Measurements from ENCODE around the gene RPL34.

The RPL34 gene

DNA sequence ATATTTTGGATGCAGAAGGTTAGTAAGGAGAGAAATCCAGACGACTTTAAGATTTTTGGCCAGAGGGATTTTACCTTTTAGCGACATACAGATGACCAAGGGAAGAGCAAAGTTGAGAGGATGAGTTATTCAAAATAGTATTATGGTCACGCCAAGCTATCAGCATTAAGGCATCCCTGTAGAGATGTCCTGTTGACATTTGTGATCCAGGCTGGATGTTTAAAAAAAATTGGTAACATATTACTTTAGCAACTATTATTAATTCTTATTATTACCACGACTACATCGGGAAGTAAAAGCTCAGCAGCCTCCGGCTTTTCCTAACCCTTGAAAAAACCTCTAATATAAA, 29.5 kb downstream of the RPL34 start:
- peaks cover 6 to 16% of the 10 kb centered on the region in 2 donors for H3K4me1 ChIP-seq (ENCODE audit: control insufficient read depth in 2 of 2, insufficient read depth in 2 of 2, low read length in 2 of 2)
- no peaks in the 10 kb centered on the region for H3K27me3 ChIP-seq (ENCODE audit: control insufficient read depth in 2 of 2, insufficient read depth in 2 of 2, low read length in 2 of 2)
- H3K27ac ChIP-seq (ENCODE audit: low read depth in 2 of 2, low read length in 2 of 2), result no peak overlapping the region
- H3K9ac ChIP-seq (ENCODE audit: low read depth in 1 of 2, low read length in 2 of 2), result no peak overlapping the region
- H3K36me3 ChIP-seq (ENCODE audit: control insufficient read depth in 2 of 2, insufficient read depth in 2 of 2, low read length in 2 of 2), result peaks cover 0 to 4% of the 10 kb centered on the region in 2 donors
- H3K9me3 ChIP-seq (ENCODE audit: control insufficient read depth in 2 of 2, low read length in 2 of 2), result no peaks in the 10 kb centered on the region
- H3K4me3 ChIP-seq (ENCODE audit: low read length in 2 of 2), result peak overlapping the region; percentile 44 to 98

DNA sequence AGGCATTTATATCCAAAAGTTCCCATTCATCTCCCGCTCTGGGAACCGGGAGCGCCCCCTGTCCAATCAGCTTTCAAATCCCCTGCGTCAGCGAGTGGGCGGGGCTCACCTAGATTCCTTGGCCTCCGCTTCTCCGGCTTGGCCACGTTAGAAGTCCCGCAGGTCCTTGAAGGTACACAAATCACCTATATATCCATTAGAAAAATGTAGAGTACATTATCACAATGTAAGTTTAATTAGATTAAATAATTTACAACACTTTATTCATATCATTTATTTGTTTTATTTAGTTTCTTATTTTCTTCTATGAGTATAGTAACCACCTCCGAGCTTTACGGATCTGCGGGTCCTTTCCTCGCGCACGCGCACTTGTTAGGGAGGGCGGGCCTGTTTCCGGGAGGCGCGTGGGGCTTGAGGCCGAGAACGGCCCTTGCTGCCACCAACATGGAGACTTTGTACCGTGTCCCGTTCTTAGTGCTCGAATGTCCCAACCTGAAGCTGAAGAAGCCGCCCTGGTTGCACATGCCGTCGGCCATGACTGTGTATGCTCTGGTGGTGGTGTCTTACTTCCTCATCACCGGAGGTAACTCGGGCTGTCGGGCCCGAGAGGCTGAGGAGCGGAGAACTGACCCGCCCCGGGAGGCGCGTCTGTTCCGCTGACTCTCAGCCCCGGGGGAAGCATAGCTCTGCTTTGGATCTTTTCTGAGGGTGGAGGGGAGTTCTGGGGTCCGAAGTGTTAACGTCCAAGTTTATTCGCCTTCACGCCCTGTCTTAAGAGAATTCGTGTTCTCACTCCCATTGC, 30.0 kb downstream of the RPL34 start, which contains the start of gene OSTC:
TSS of gene OSTC (plus strand) at position 388 of the 802 bp plus-strand sequence. CDS start at position 445, 57 bp downstream.
- peak within 1 kb of the TSS; percentile 82 to 87 for H3K9ac ChIP-seq (ENCODE audit: low read depth in 1 of 2, low read length in 2 of 2)
- no peaks in the 10 kb centered on the region for H3K27me3 ChIP-seq (ENCODE audit: control insufficient read depth in 2 of 2, insufficient read depth in 2 of 2, low read length in 2 of 2)
- H3K4me1 ChIP-seq (ENCODE audit: control insufficient read depth in 2 of 2, insufficient read depth in 2 of 2, low read length in 2 of 2), result peaks cover 6 to 16% of the 10 kb centered on the region in 2 donors
- peak within 1 kb of the TSS; percentile 81 to 85 for H3K27ac ChIP-seq (ENCODE audit: low read depth in 2 of 2, low read length in 2 of 2)
- no peaks in the 10 kb centered on the region for H3K9me3 ChIP-seq (ENCODE audit: control insufficient read depth in 2 of 2, low read length in 2 of 2)
- peak within 1 kb of the TSS; percentile 85 to 98 for H3K4me3 ChIP-seq (ENCODE audit: low read length in 2 of 2)
- H3K36me3 ChIP-seq (ENCODE audit: control insufficient read depth in 2 of 2, insufficient read depth in 2 of 2, low read length in 2 of 2), result peaks cover 0 to 4% of the 10 kb centered on the region in 2 donors

DNA sequence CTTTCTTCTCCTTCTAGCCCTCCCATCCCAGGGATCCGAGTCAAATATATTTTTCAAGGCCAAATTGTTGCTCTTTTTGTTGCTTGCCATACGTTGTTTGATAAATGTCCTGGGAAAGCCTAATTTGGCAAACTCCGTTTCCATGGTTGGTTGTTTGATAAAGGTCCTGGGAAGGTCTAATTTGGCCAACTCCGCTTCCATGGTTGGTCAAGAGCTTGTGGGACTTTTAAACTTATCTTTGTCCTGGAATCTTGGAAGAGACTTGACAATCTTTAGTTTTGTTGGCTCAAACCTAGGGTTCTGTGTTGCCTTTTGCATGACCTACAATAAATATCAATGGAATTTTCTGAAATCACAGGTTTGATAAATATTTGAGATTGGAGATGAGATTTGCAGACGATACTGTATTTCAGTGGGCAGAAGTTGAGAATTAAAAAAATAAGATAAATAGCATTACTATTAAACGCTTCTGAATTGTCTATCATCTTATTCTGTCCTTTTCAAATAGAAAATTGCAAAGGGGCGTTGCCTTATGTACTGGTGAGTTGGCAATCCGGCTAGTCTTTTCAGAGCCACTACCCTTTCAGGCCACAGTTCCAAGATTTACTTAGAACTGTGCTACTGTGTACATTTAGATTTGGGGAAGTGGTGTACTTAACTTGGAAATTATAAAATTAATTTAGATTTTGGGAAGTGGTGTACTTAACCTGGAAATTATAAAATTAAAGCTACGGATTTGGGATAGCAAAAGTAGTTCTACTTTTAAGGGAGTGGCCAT, 30.8 kb downstream of the RPL34 start:
- Histone ChIP-seq H3K36me3 (ENCODE audit: control insufficient read depth in 2 of 2, insufficient read depth in 2 of 2, low read length in 2 of 2) (peaks cover 3 to 8% of the 10 kb centered on the region in 2 donors), H3K4me1 (ENCODE audit: control insufficient read depth in 2 of 2, insufficient read depth in 2 of 2, low read length in 2 of 2) (peaks cover 6 to 16% of the 10 kb centered on the region in 2 donors), H3K9me3 (ENCODE audit: control insufficient read depth in 2 of 2, low read length in 2 of 2) (no peaks in the 10 kb centered on the region), H3K27ac (ENCODE audit: low read depth in 2 of 2, low read length in 2 of 2) (peak overlapping the region; percentile 81 to 85), H3K9ac (ENCODE audit: low read depth in 1 of 2, low read length in 2 of 2) (peak overlapping the region; percentile 82 to 87), H3K27me3 (ENCODE audit: control insufficient read depth in 2 of 2, insufficient read depth in 2 of 2, low read length in 2 of 2) (no peaks in the 10 kb centered on the region), H3K4me3 (ENCODE audit: low read length in 2 of 2) (peak overlapping the region; percentile 85 to 98)

DNA sequence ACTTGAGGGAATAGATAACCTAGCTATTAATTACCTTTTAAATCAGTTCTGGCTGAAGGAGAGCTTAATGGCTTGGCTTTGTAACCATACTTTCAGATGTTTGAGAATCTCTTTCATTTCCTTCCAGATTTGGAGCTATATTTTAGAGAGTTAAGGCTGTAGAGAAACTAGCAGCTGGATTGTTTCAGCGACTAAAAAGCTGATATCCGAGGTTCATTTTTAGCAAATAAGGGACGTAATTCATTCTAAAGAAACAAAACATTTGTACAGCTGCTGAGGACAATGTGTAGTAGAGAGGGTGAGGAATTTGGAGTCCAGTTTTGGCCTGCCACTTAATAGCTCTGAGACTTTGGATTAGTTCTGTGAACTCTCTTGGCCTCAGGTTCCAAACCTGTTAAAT, 42.3 kb downstream of the RPL34 start:
- Histone ChIP-seq H3K4me1 (ENCODE audit: control insufficient read depth in 2 of 2, insufficient read depth in 2 of 2, low read length in 2 of 2) (no peaks in the 10 kb centered on the region), H3K9ac (ENCODE audit: low read depth in 1 of 2, low read length in 2 of 2) (no peak overlapping the region), H3K27ac (ENCODE audit: low read depth in 2 of 2, low read length in 2 of 2) (no peak overlapping the region), H3K36me3 (ENCODE audit: control insufficient read depth in 2 of 2, insufficient read depth in 2 of 2, low read length in 2 of 2) (peaks cover 25 to 47% of the 10 kb centered on the region in 2 donors), H3K4me3 (ENCODE audit: low read length in 2 of 2) (no peak overlapping the region), H3K27me3 (ENCODE audit: control insufficient read depth in 2 of 2, insufficient read depth in 2 of 2, low read length in 2 of 2) (no peaks in the 10 kb centered on the region), H3K9me3 (ENCODE audit: control insufficient read depth in 2 of 2, low read length in 2 of 2) (no peaks in the 10 kb centered on the region)

- no peaks in the 10 kb centered on the region for H3K9me3 ChIP-seq (ENCODE audit: control insufficient read depth in 2 of 2, low read length in 2 of 2)
- H3K9ac ChIP-seq (ENCODE audit: low read depth in 1 of 2, low read length in 2 of 2), result no peak overlapping the region
- H3K4me1 ChIP-seq (ENCODE audit: control insufficient read depth in 2 of 2, insufficient read depth in 2 of 2, low read length in 2 of 2), result no peaks in the 10 kb centered on the region
- H3K36me3 ChIP-seq (ENCODE audit: control insufficient read depth in 2 of 2, insufficient read depth in 2 of 2, low read length in 2 of 2), result peaks cover 0 to 2% of the 10 kb centered on the region in 2 donors
- H3K4me3 ChIP-seq (ENCODE audit: low read length in 2 of 2), result no peak overlapping the region
- H3K27me3 ChIP-seq (ENCODE audit: control insufficient read depth in 2 of 2, insufficient read depth in 2 of 2, low read length in 2 of 2), result no peaks in the 10 kb centered on the region
- H3K27ac ChIP-seq (ENCODE audit: low read depth in 2 of 2, low read length in 2 of 2), result no peak overlapping the region
Measured at GRCh38 chr4:108674356-108674977, 54.1 kb downstream of the RPL34 start.
